ENCODE measurements around the gene ACTR2.

- TF ChIP-seq CTCF (IDR thresholded peaks at IDR 0.05; ENCODE audit: poor library complexity) (no peak), EZH2 (IDR thresholded peaks at IDR 0.05; ENCODE audit: borderline replicate concordance) (no peak), EZH2phosphoT487 (IDR thresholded peaks at IDR 0.05; ENCODE audit: low read depth, severe bottlenecking, unreplicated experiment) (no peak)
These were observed 63.8 kb downstream of the ACTR2 start for GRCh38 chr2:65291216-65292105.
